ENCODE measurements around the gene SPEN. TPM values are rescaled to one million over a fixed set of nuclear protein-coding genes. Genes with fewer than 3 reads are reported as not detected.
"Not testable (repeated sequence)": the region's sequence is repeated elsewhere in the genome, so short reads cannot be mapped to it uniquely, and the experiment has no call there.

Gene SPEN
- total RNA-seq, 4 donors from 2014 or later = 40.7 to 97.0 (median 57.3) TPM

- Histone ChIP-seq H3K9me3 (no peaks in the 10 kb centered on the region), H3K4me3 (replicated peaks in 1 of 3) (peak overlapping the region in 1 of 3 donors; percentile 24), H3K27me3 (no peaks in the 10 kb centered on the region), H3K4me1 (peaks cover 43 to 58% of the 10 kb centered on the region in 2 donors), H3K36me3 (no peaks in the 10 kb centered on the region), H3K27ac (peak overlapping the region; percentile 78 to 95 (median 88))
- peak; percentile 99 for DNase-seq
- intact Hi-C loops (cut with DNase I) = no loop called here
- TF ChIP-seq, protein P1, sequence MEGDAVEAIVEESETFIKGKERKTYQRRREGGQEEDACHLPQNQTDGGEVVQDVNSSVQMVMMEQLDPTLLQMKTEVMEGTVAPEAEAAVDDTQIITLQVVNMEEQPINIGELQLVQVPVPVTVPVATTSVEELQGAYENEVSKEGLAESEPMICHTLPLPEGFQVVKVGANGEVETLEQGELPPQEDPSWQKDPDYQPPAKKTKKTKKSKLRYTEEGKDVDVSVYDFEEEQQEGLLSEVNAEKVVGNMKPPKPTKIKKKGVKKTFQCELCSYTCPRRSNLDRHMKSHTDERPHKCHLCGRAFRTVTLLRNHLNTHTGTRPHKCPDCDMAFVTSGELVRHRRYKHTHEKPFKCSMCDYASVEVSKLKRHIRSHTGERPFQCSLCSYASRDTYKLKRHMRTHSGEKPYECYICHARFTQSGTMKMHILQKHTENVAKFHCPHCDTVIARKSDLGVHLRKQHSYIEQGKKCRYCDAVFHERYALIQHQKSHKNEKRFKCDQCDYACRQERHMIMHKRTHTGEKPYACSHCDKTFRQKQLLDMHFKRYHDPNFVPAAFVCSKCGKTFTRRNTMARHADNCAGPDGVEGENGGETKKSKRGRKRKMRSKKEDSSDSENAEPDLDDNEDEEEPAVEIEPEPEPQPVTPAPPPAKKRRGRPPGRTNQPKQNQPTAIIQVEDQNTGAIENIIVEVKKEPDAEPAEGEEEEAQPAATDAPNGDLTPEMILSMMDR (IDR thresholded peaks at IDR 0.05) = peak in 2 of 6 experiments; percentile 6 to 18
- TF ChIP-seq POLR2A (IDR thresholded peaks at IDR 0.05) = peak in 1 of 2 donors; percentile 69
- WGBS, 2 donors = 5 to 7% methylated on average over 14 of the region's 14 CpGs
These were observed 38.4 kb downstream of the SPEN start for GRCh38 chr1:15885701-15886610.

- intact Hi-C loops (cut with DNase I) = no loop called here
- Histone ChIP-seq H3K27ac (peak overlapping the region; percentile 78 to 95 (median 88)), H3K9me3 (no peaks in the 10 kb centered on the region), H3K36me3 (no peaks in the 10 kb centered on the region), H3K4me1 (peaks cover 43 to 58% of the 10 kb centered on the region in 2 donors), H3K27me3 (no peaks in the 10 kb centered on the region), H3K4me3 (replicated peaks in 1 of 3) (peak overlapping the region in 1 of 3 donors; percentile 24)
- no peak for TF ChIP-seq POLR2A (IDR thresholded peaks at IDR 0.05)
- TF ChIP-seq, protein P1 (IDR thresholded peaks at IDR 0.05) = peak in 2 of 6 experiments; percentile 8 to 16
- DNase-seq = no peak
- 38 to 46% methylated on average over 4 of the region's 4 CpGs for WGBS, 2 donors
These were observed 39.2 kb downstream of the SPEN start for GRCh38 chr1:15886611-15887167.

- not testable (repeated sequence) for H3K9me3 ChIP-seq; DNase-seq; H3K27me3 ChIP-seq; H3K4me3 ChIP-seq (replicated peaks in 1 of 3); H3K36me3 ChIP-seq
- Histone ChIP-seq H3K27ac (peak overlapping the region; percentile 29 to 65 (median 63)), H3K4me1 (peaks cover 25 to 37% of the 10 kb centered on the region in 2 donors)
- intact Hi-C loops (cut with DNase I) = loop anchor here (10.0 kb wide), 1 partner anchor 48 kb away; the partner anchor contains the start of gene SPEN
- 80 to 87% methylated on average over 6 of the region's 6 CpGs for WGBS, 2 donors
These were observed 45.5 kb downstream of the SPEN start for GRCh38 chr1:15892857-15893599.

DNA sequence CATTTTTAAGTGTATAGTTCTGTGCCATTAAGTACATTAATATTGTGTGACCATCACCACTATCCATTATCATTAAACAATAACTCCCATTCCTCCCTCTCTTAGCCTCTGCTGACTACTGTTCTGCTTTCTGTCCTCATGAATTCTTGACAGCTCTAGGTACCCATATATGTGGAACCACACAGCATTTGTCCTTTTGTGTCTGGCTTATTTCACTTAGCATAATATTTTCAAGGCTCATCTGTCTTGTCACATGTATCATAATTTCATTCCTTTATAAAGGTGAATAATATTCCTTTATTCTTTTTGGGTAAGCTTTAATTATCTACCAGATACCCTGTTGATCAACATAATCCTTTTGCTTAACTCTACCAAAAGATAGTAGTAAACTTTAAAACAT is 47.7 kb downstream of the SPEN start:
- H3K27me3 ChIP-seq = no peaks in the 10 kb centered on the region
- no peaks in the 10 kb centered on the region for H3K36me3 ChIP-seq
- intact Hi-C loops (cut with DNase I) = loop anchor here (10.0 kb wide), 1 partner anchor 50 kb away; the partner anchor contains the start of gene SPEN
- H3K27ac ChIP-seq = no peak overlapping the region
- no peak overlapping the region for H3K4me3 ChIP-seq (replicated peaks in 1 of 3)
- peaks cover 27 to 55% of the 10 kb centered on the region in 2 donors for H3K4me1 ChIP-seq
- H3K9me3 ChIP-seq = no peaks in the 10 kb centered on the region
- TF ChIP-seq, protein P1 (IDR thresholded peaks at IDR 0.05) = no peak
- TF ChIP-seq POLR2A (IDR thresholded peaks at IDR 0.05) = no peak
- no peak for DNase-seq

DNA sequence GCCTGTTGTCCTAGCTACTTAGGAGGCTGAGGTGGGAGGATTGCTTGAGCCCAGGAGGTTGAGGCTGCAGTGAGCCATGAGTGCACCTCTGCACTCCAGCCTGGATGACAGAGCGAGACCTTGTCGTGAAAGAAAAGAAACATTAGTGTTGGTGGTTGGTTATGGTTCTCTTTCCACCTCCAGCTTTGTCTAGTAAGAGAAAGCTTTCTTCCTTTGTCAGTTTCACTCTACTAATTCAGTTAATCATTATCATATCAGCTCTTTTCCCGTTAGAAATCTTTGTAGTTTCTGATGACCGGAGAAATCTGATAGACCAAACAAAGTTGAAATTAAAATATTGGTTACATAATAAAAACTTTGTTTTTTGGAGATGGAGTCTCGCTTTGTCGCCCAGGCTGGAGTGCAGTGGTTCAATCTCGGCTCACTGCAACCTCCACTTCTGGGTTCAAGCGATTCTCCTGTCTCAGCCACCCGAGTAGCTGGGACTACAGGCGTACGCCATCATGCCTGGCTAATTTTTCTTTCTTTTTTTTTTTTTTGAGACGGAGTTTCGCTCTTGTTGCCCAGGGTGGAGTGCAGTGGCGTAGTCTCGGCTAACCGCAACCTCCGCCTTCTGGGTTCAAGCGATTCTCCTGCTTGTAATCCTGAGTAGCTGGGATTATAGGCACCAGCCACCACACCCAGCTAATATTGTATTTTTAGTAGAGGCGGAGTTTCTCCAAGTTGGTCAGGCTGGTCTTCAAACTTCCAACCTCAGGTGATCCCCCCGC is 49.5 kb downstream of the SPEN start:
- not testable (repeated sequence) for H3K9me3 ChIP-seq
- intact Hi-C loops (cut with DNase I) = loop anchor here (10.0 kb wide), 1 partner anchor 52 kb away; the partner anchor contains the start of gene SPEN

More for the DNA sequence above, 49.5 kb downstream of the SPEN start:
- 95% methylated on average over 20 of the region's 20 CpGs for WGBS, 2 donors
- H3K27me3 ChIP-seq; H3K27ac ChIP-seq; DNase-seq; H3K4me3 ChIP-seq (replicated peaks in 1 of 3); H3K36me3 ChIP-seq: not testable (repeated sequence)
- peaks cover 38 to 56% of the 10 kb centered on the region in 2 donors for H3K4me1 ChIP-seq
